Head of caudate nucleus (tissue), 42 donors: Measurements from ENCODE around the gene NAV2.

ENCODE experiments used
- DNase-seq, 42 donors: peaks; one replicate each; pipeline versions ENCODE4 v3.0.0 to v3.0.0-alpha.2; 2020 to 2021; ENCODE audit warnings: mixed read lengths in 7 of 42
- intact Hi-C: fragments of 100-400 bp; cut with DNase I; formaldehyde crosslinking; loops from one replicate; pipeline ENCODE4 v1.15.0; 2022

Gene NAV2

GRCh38 chr11:20134991-20135736, 422.5 kb downstream of the NAV2 start:
- intact Hi-C loops = no loop called here
- no peak for DNase-seq

GRCh38 chr11:20137637-20138036, 425.0 kb downstream of the NAV2 start:
- DNase-seq = no peak
- intact Hi-C loops = no loop called here

- DNase-seq = no peak
- intact Hi-C loops = no loop called here
Measured at GRCh38 chr11:20138707-20139106, 426.1 kb downstream of the NAV2 start.

- intact Hi-C loops = no loop called here
- no peak for DNase-seq
Measured at GRCh38 chr11:20154381-20154780, 441.7 kb downstream of the NAV2 start.

GRCh38 chr11:20155683-20156279, 443.1 kb downstream of the NAV2 start:
- intact Hi-C loops = no loop called here
- no peak for DNase-seq

GRCh38 chr11:20156280-20156875, 443.7 kb downstream of the NAV2 start:
- intact Hi-C loops = no loop called here
- DNase-seq = no peak

- no peak for DNase-seq
- intact Hi-C loops = no loop called here
Measured at GRCh38 chr11:20156876-20157613, 444.4 kb downstream of the NAV2 start.

GRCh38 chr11:20157728-20158127, 445.1 kb downstream of the NAV2 start:
- intact Hi-C loops = no loop called here

GRCh38 chr11:20158597-20159257, 446.1 kb downstream of the NAV2 start:
- peak in 35 of 42 donors; percentile 8 to 77 (median 29) for DNase-seq
- intact Hi-C loops = no loop called here

More at GRCh38 chr11:20157728-20158127, 445.1 kb downstream of the NAV2 start:
- no peak for DNase-seq

GRCh38 chr11:20159466-20160381, 447.1 kb downstream of the NAV2 start:
- no peak for DNase-seq

GRCh38 chr11:20160425-20161229, 448.0 kb downstream of the NAV2 start, which contains the start of gene DBX1:
DBX1 (minus strand) TSS chr11:20160475; CDS start chr11:20160324, 151 bp downstream.
- intact Hi-C loops = no loop called here
- DNase-seq = no peak

More at GRCh38 chr11:20159466-20160381, 447.1 kb downstream of the NAV2 start:
- intact Hi-C loops = no loop called here

- intact Hi-C loops = no loop called here
- DNase-seq = no peak
Measured at GRCh38 chr11:20161230-20161918, 448.7 kb downstream of the NAV2 start.

GRCh38 chr11:20161923-20162744, 449.5 kb downstream of the NAV2 start:
- no peak for DNase-seq
- intact Hi-C loops = no loop called here

GRCh38 chr11:20162824-20163782, 450.5 kb downstream of the NAV2 start:
- peak in 1 of 42 donors; percentile 8 for DNase-seq
- intact Hi-C loops = no loop called here
